NCI-H2196 (cell line): Measurements from ENCODE around the gene ATP6V0E2.
"Not testable (repeated sequence)": the region's sequence is repeated elsewhere in the genome, so short reads cannot be mapped to it uniquely, and the experiment has no call there.

Experiments used
- DNase-seq: peaks from one replicate; lab custom pipeline; 2025; ENCODE audit not compliant: unreplicated experiment; lab: John Stamatoyannopoulos, UW

The ATP6V0E2 gene

DNA sequence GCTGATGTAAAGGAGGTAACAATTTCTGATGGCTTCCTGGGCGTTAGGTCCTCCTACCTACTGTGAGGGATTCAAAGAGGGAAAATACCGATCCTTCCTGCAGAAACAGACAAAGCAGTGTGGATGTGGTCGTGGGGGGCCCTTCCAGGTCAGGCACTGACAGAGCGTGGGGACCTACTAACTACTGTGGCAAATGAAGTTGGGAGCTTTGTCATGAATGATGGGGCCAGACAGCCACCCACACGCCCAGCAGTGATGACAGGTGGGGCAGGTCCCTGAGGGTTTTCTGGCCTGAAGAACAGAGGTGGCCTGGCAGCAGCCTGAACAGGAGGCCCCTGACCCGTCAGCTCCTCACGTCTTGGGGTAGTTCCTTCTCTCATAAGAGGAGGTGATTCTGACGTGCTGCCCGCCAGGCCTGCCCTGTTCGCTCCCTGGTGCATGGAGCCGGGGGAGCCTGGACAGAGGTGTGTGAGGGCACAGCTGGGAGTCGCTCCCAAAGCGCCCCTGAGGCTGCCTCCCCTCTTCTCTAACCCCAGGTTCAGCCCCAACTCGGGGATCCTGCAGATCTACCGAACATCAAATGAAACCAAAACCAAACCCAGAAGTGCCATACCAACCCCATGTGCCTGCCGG lies 4.2 kb downstream of the ATP6V0E2 start:
- DNase-seq, result no peak

DNA sequence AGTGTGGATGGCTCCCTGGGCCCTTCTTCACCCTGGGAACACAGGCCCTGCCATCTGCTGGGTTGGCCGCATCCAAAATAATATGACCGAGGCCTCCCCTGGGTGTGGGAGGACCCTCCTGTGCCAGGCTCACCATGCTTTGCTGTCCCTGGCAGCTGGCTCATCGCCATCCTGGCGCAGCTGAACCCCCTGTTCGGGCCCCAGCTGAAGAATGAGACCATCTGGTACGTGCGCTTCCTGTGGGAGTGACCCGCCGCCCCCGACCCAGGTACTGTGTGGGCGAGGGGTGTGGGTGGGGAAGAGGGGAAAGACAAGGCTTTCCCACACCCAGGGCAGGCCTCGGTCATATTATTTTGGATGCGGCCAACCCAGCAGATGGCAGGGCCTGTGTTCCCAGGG lies 4.8 kb downstream of the ATP6V0E2 start:
- no peak for DNase-seq

DNA sequence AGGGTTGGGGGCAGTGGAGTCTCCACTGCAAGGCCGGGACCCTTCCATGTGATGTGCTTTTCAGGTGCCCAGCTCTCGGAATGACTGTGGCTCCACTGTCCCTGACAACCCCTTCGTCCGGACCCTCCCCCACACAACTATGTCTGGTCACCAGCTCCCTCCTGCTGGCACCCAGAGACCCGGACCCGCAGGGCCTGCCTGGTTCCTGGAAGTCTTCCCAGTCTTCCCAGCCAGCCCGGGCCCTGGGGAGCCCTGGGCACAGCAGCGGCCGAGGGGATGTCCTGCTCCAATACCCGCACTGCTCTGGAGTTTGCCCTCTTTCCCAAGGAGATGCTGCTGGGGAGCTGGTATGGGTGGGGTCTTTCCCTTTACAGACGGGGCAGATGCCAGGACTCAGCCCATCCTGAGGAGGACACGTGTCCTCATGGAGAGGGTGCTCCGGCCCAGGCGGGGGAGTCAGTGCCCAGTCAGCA lies 5.5 kb downstream of the ATP6V0E2 start:
- no peak for DNase-seq

DNA sequence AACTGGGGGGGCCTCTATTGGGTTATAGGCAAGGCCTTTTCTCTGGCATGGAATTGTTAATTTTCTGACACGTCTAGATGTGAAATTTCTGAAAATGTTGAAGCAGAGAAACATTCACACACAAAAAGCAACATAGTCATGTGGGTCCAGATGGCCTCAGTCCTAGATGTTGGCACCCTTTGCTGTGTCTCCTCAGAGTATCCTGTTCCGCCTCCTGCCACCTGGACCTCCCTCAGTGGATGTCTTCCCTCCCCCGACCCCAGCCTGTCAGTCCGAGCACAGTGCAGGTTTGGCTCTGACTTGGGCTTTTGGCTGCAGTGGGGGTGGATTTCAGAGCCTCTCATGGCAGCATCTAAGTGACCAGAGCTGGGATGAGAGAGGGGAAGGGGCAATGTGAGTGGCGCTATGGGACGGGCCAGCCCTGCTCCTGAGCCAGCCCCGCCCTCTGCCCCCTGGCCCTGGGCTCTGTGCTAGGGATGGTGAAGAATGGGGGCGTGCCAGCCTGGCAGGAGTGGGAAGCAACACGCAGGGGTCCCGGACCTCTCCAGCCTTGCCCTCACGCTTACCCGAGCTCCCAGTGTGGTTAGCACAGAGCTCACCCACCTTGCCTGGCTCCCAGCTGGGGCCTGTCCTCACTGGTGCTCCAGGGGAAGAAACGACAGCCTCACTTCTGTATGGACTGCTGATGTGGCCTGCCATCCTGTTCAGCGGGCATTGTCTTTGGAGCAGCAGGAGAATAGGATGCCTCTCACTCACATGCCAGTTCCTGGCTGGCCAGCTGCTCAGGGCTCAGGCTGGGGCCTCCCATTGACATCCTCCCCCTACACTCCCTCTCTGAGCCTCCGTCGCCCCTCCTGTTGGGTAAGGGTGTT lies 6.2 kb downstream of the ATP6V0E2 start:
- no peak for DNase-seq

DNA sequence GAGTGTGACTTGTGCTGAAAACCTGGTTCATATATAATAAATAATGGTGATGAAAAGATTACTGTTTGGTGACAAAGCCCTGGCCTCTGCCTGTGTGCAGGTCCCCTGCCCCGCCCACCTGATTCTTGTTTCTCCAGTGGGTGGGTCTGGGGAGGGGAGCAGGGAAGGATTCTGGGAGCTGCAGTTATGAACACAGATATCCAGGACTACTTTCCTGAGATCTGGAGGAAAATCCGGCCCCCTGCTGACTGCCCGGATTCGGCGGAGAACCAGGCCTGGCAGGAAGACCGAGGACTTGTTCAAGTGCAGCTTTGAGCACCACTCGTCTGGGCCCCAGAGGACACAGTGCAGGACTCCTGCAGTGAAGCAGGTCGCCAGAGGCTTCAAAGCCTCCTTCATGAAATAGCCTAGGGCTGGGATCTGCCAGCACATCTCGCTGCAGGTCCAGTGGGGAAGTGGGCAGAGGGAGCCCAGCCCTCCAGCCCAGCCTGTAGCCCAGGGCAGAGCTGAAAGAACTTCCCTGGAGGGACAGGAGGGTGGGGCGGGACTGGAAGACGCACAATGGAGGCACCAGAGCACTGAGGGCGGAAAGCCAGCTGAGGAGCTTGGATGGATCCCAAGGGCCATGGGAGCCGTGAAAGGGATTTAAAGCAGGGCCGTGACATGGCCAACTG lies 7.0 kb downstream of the ATP6V0E2 start:
- DNase-seq, result no peak

DNA sequence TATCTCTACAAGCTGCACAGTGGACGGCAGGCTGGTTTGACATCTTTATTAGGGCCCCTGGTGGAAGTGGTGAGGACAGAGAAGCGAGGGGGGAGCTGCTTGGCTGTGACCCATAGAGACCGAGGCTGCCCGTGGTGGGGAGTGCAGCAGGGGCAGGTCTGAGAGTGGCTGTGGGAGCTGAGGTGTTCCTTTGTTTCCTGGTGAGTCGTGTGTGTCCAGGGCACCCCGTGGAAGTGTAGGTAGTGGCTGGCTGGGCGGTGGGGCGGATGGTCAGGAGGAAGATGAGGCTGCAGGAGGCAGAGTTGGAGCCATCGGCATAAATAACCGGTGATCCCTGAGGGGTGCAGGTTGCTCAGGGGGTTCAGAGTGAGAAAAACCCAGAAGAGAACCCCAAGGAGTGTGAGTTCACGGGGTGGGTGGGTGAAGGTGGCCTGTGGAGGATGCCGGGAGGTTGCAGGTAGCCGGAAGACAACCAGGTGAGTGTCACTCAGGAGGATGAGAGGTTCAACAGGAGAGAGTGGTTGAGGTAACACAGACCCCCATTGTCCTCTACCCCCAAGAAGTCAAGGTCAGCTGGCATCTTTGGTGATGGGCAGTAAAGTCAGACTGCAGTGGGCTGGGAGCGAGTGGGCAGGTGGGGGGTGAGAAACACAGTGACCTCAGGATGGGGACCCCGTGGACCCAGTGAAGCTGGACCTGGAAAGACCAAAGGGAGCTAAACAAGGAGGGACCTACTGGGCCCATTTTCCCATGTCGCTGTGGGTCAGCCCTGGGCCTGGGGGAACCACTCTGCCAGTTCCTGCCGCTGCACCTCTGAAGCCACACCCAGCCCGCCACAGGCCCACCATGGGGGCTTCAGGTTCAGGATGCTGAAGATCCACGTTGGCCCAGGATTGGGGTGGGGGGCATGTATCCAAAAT lies 7.8 kb downstream of the ATP6V0E2 start:
- no peak for DNase-seq

DNA sequence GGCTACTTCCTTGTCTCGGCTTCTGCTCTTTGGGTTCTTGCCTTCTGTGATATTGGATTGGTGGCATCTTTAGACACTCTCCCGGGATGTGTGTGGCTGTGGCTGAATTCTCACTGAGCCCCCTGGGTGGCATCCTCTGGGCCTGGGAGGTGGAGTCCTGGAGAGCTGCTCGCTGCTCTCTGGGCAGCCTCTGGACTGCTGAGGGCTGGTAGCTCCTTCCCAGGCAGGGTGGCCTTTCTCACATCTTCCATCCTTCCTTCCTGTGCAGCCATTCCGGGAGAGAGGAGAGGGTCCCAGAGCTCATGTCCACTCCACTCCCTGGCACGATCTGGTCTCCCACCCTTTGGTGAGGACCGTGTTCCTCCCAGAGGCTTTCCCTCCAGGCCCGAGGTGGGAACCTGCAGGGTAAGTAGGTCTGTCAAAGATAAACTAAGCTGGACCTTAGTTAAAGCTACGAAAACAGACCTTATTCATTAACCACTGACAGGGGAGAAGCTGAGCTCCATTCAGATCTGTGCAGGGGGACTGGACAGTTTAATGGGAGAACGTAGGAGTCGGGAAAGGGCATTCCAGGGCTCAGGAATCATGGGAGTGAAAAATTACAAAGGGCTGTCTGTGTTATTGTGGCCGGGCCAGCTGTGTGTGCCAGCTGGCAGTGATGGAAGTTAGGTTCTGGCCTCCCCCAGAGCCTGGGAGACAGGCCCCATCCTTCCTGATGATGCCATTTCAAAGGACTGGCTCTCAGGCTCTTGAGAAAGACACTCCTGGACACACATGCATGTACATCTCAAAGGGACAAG lies 8.7 kb downstream of the ATP6V0E2 start:
- no peak for DNase-seq

DNA sequence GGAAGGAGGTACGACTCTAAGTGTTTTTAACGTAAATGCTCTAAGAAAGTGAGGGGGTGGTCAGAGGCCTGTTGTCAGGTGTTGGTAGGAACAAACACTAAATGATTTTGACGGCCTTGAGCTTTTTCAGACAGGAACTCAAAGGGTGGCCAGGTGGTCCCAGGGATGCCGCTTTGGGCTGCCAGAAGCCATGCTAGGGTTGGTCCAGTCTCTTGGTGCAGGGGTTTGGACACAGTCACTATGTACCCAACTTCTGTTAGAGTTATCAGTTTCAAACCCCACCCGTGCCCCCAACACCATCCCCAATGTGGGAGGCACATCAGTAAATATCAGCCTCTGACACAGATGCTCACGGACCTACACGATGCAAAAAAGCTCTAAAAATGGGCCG lies 9.3 kb downstream of the ATP6V0E2 start:
- no peak for DNase-seq

DNA sequence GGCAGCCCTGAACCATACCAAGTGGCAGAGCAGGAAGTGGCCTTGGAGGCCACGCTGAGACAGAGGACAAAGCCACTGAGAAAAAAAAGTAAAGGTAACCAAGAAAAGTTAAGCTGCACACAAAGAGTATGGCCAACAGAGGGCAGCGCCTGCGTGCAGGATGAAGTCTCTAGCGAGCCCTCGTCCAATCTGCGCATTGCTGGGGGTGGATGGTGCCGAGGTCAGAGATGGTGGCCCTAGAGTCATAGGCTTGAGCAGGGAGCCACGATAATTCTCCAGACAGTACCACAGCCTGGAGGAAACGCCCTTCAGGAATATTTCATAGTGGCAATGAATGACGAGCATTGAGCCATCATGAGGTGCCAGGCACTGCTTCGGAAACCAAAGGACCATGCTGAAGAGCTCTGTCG lies 9.7 kb downstream of the ATP6V0E2 start:
- DNase-seq, result peak; percentile 76

DNA sequence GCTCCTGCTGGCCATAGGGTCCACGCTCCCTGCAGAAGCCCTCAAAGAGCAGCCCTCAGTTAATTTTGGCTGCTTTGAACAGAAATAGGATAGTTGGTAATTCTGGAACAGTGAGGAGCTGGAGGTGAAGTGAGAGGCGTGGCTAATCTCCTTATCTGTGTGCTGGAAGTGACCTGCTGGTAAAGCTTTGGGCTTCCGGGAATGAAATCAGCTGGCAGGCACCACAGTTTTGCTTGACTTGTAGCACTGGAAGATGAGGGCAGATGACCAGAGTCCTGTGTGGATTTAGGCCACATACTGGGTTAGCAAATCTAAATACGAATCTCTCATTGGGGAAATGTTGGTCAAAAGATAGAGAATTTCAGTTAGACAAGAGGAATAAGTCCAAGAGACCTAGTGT lies 10.2 kb downstream of the ATP6V0E2 start:
- DNase-seq, result no peak

DNA sequence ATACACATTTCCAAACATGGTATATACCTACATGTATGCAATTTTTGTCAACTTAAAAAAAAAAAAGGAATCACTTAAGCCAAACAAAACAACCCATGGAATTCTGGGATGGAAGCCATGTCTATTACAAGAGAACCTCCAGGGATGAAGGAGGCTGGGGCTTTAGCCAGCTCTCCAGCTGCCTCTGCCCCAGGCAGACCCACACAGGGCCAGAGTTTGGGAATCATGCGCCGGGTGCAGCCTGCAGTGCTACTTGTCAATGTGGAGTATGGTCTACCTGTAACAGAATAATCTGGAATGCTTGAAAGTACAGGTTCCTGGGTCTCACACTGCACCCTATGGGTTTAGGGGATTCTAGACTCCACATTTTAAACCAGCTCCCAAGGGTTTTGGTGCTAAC lies 10.8 kb downstream of the ATP6V0E2 start:
- no peak for DNase-seq

DNA sequence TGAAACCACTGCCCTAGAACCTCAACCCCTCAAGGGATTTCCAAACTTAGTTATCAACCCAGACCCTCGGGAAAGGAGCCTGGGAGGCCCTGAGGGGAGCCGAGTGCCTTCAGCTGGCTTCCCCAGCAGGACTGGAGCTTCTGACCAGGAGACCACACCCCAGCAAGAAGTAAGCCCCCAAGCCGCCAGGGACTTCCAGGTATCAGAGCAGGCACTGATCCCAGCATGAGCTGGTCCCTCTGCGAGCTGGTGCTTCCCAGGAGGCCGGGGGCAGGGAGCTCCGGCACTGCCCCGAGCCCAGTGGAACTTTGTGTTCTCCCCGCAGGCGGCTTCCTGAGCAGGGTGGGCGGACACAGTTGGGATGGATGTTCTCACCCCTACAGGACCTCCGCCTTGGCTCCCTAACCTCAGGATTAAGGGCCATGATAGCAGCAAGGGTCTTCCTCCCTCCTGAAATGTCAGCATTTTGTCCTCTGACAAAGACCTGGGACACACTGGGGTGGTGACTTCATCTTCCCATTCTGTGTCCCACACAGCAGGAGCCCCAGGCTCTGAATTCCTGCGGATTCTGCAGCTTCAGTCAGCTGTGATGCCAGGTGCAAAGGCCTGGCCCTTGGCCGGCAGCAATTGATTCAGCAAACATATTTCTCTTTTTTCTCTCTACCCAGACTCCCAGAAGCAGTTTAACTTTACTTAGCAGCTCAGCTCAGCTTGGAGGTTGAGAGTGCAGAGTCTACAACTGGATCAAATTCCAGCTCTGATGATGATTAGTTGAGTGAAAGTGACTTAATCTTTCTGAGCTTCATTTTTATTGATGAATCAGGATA lies 11.6 kb downstream of the ATP6V0E2 start:
- DNase-seq, result no peak

DNA sequence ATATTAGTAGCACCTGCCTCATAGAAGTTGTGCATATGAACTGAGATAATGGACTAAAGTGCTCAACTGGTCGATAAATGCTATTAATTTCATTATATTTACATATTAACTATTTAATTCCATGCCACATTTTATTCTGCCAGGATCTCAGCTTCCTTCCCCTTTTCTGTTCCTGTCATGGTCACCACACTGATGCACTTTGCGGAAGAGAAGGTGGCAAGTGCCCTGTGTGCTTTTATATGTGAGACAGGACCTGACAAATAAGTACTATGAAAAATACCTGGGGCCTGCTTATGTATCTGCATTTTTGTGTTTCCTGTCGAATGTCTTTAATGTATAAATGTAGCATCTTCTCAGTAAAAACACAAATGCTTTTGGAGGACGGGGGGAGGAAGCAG lies 12.2 kb downstream of the ATP6V0E2 start:
- DNase-seq, result no peak

DNA sequence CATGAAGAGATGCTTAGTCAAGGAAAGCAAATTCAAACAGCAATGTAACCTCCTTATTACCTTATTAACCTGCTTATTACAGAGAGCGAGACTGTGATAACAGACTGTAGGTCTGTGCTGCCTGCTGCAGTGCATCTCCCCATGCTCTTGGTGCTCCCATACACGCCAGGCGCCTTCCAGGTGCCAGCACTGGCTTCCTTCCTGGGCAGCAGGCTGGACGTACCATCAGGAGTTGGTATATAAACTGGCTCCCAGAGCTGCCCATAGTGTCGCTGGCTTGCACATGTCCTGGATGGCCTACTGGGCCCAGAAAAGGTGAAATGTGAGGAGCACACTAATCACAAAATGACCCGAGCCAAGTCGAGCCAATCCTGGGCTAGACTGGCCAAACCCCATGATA lies 13.5 kb downstream of the ATP6V0E2 start:
- no peak for DNase-seq

DNA sequence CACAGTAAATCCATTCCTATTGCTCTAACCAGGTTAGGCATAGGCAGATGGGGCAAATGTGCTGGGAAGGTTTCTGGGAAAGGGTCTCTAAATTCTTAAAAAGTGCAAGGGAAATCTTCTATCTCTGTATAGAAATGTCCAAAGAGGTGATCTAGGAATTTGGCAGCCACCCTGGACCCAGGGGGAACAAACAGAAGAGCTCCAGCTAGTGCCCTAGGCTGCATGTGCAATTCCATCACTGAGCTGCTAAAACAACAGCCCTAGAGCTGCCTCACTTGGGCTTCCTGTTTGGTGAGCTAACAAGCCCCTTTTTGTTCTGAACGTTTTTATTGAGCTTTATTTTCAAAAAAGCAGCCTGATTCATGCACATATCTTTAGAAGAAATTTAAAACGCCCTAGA lies 16.9 kb downstream of the ATP6V0E2 start:
- not testable (repeated sequence) for DNase-seq

DNA sequence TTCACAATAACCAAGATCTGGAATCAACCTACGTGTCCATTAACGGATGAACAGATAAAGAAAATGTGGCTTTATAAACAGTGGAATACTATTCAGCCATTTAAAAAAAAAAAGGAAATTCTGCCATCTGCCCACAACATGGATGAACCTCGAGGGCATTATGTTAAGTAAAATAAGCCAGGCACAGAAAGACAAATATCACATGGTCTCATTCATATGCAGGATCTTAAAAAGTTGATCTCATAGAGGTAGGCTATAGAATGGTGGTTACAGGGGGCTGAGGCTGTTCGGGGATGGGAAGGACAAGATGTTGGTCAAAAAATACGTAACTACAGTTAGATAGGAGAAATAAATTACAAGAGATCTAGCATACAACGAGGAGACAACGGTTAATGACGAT lies 21.2 kb downstream of the ATP6V0E2 start:
- DNase-seq, result not testable (repeated sequence)

DNA sequence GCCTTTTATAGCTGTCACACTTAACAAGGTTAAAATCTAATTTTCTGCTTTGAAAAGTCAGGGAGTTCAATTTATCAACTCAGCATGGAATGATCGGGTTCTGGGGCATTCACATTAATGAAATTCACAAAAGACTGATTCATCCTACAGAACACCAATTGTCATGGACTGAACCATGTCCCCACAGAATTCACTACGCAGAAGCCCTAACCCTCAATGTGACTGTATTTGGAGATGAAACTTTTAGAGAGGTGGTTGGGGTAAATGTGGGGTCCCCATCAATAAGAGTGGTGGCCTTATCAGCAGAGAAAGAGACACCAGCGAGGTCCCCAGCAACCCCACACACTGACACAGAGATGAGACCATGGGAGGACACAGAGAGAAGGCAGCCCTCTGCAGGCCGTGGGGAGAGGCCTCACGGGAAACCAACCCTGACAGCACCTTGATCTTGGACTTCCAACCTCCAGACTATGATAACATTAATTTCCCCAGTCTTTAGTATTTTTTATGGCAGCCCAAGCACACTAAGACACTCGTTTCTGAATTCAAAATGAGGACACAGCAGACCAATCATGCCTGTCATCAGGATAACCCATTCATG lies 34.1 kb downstream of the ATP6V0E2 start:
- not testable (repeated sequence) for DNase-seq

DNA sequence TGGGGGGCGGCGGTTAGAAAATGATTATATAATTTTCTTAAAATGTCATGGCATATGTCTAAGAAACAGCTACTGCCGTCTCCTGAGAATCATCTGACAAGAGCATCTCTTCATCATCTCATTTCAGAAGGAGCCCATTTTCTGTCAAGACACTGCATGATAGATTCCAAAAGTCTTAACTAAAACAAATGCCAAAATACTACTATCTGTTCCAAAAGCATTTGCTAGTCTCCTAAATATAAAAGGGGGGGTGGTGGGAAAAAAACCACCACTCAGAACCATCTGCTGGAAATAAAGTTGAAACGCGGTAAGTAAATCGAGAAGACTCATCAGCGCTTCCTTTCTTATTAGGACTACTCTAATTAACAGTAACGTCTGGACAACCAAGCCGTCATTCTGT lies 36.5 kb downstream of the ATP6V0E2 start:
- not testable (repeated sequence) for DNase-seq

DNA sequence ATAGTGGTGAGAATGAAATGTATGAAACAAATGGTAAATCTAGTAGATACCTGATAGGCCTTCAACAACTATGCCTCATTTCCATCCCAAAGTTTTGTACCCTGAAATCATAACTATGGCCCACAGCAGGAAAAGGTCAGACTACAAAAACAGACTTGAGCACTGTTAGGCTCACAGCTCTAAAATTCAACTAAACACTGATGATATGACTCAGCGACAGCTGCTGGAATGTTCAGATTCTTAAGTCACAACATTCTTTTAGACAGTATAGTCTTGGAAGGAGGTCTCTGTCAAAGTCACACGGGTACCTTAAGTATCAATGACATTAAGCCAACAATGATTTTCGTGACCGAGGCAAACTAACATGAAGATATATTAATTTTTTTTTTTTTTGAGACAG lies 38.4 kb downstream of the ATP6V0E2 start:
- not testable (repeated sequence) for DNase-seq
